Astrocyte (in vitro differentiated cells and primary cell): Measurements from ENCODE around the gene PDE3B. TPM values are rescaled to one million over a fixed set of nuclear protein-coding genes. Genes with fewer than 3 reads are reported as not detected.

ENCODE experiments used
- DNase-seq: peaks from one replicate; pipeline ENCODE4 v3.0.0-alpha.2; 2010; ENCODE audit warnings: low read depth
- FAIRE-seq: peaks from 2 replicates; lab custom pipeline; 2011; peaks lifted over from hg19 to GRCh38; lab: Jason Lieb, UNC
- H2AFZ ChIP-seq: 2 replicates; pipeline ENCODE4 v1.6.0; 2012; ENCODE audit warnings: low read depth, low read length, inconsistent platforms
- H3K27ac ChIP-seq: 2 replicates; pipeline ENCODE4 v1.5.1; 2011; ENCODE audit warnings: low read depth, low read length, inconsistent platforms
- H3K27me3 ChIP-seq: 2 replicates; pipeline ENCODE4 v1.6.0; 2011; ENCODE audit warnings: low read length, inconsistent platforms; ENCODE audit not compliant: insufficient read depth
- H3K36me3 ChIP-seq: 2 replicates; pipeline ENCODE4 v1.5.1; 2011; ENCODE audit warnings: low read length, inconsistent platforms; ENCODE audit not compliant: insufficient read depth
- H3K4me1 ChIP-seq: 2 replicates; pipeline ENCODE4 v1.5.1; 2011; ENCODE audit warnings: low read length, inconsistent platforms; ENCODE audit not compliant: insufficient read depth
- H3K4me2 ChIP-seq: 2 replicates; pipeline ENCODE4 v1.6.0; 2012; ENCODE audit warnings: low read length, inconsistent platforms
- H3K4me3 ChIP-seq: 2 replicates; pipeline ENCODE4 v1.5.1; 2011; ENCODE audit warnings: low read depth, mild to moderate bottlenecking, low read length, inconsistent platforms; ENCODE audit not compliant: insufficient read depth
- H3K79me2 ChIP-seq: 2 replicates; pipeline ENCODE4 v1.6.0; 2012; ENCODE audit warnings: mild to moderate bottlenecking, low read length, inconsistent platforms; ENCODE audit not compliant: insufficient read depth
- H3K9ac ChIP-seq: 2 replicates; pipeline ENCODE4 v1.6.0; 2012; ENCODE audit warnings: mild to moderate bottlenecking, low read length, inconsistent platforms
- H3K9me3 ChIP-seq: 2 replicates; pipeline ENCODE4 v1.5.1; 2012; ENCODE audit warnings: low read depth, mild to moderate bottlenecking, low read length, inconsistent platforms; ENCODE audit not compliant: insufficient read depth
- H4K20me1 ChIP-seq: 2 replicates; pipeline ENCODE4 v1.6.0; 2012; ENCODE audit warnings: low read length, inconsistent platforms; ENCODE audit not compliant: insufficient read depth
- H3K27ac Mint-ChIP-seq: one replicate; pipeline ENCODE4 v1.8.0; 2021; ENCODE audit warnings: mild to moderate bottlenecking, mixed read lengths; ENCODE audit not compliant: unreplicated experiment
- H3K27me3 Mint-ChIP-seq: one replicate; pipeline ENCODE4 v1.8.0; 2021; ENCODE audit warnings: low read depth, mixed read lengths; ENCODE audit not compliant: unreplicated experiment
- H3K36me3 Mint-ChIP-seq: one replicate; pipeline ENCODE4 v1.8.0; 2021; ENCODE audit warnings: low read depth, mixed read lengths; ENCODE audit not compliant: unreplicated experiment
- H3K4me1 Mint-ChIP-seq: one replicate; pipeline ENCODE4 v1.8.0; 2021; ENCODE audit warnings: low read depth, mixed read lengths; ENCODE audit not compliant: unreplicated experiment
- H3K4me3 Mint-ChIP-seq: one replicate; pipeline ENCODE4 v1.8.0; 2021; ENCODE audit warnings: mild to moderate bottlenecking, moderate library complexity, mixed read lengths; ENCODE audit not compliant: unreplicated experiment
- H3K9me3 Mint-ChIP-seq: one replicate; pipeline ENCODE4 v1.8.0; 2021; ENCODE audit warnings: mild to moderate bottlenecking, mixed read lengths; ENCODE audit not compliant: unreplicated experiment
- EZH2 ChIP-seq: IDR thresholded peaks from 2 replicates; pipeline ENCODE4 v1.6.1; 2012; ENCODE audit warnings: mild to moderate bottlenecking, low read length, inconsistent platforms; ENCODE audit not compliant: insufficient read depth
- total RNA-seq: library from RNA; stranded (reverse); gene quantifications from 2 replicates; pipeline ENCODE4 v1.2.1, GENCODE V29; 2021
- TF ChIP-seq, protein P1 (sequence below): IDR thresholded peaks from 2 replicates; pipeline ENCODE4 v1.5.1; 2011; ENCODE audit warnings: low read depth, mild to moderate bottlenecking, inconsistent platforms, low read length, moderate library complexity; ENCODE audit not compliant: insufficient read depth

The PDE3B gene
- total RNA-seq, 1 donor from 2014 or later: 2.9 TPM

- H3K9ac ChIP-seq: no peak overlapping the region
- peaks cover 14% of the 10 kb centered on the region for H3K27me3 ChIP-seq
- no peaks in the 10 kb centered on the region for H3K36me3 Mint-ChIP-seq
- H3K4me3 ChIP-seq: no peak overlapping the region
- H3K4me3 Mint-ChIP-seq: no peak overlapping the region
- H3K79me2 ChIP-seq: no peaks in the 10 kb centered on the region
- H3K4me1 Mint-ChIP-seq: peaks cover 11% of the 10 kb centered on the region
- no peak overlapping the region for H3K4me2 ChIP-seq
- TF ChIP-seq, protein P1, sequence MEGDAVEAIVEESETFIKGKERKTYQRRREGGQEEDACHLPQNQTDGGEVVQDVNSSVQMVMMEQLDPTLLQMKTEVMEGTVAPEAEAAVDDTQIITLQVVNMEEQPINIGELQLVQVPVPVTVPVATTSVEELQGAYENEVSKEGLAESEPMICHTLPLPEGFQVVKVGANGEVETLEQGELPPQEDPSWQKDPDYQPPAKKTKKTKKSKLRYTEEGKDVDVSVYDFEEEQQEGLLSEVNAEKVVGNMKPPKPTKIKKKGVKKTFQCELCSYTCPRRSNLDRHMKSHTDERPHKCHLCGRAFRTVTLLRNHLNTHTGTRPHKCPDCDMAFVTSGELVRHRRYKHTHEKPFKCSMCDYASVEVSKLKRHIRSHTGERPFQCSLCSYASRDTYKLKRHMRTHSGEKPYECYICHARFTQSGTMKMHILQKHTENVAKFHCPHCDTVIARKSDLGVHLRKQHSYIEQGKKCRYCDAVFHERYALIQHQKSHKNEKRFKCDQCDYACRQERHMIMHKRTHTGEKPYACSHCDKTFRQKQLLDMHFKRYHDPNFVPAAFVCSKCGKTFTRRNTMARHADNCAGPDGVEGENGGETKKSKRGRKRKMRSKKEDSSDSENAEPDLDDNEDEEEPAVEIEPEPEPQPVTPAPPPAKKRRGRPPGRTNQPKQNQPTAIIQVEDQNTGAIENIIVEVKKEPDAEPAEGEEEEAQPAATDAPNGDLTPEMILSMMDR: no peak
- no peak for TF ChIP-seq EZH2
- no peaks in the 10 kb centered on the region for H3K9me3 Mint-ChIP-seq
- FAIRE-seq (no peak), DNase-seq (no peak)
- H3K4me1 ChIP-seq: no peaks in the 10 kb centered on the region
- no peak overlapping the region for H3K27ac ChIP-seq
- no peak overlapping the region for H2AFZ ChIP-seq
- H3K27ac Mint-ChIP-seq: no peak overlapping the region
- no peaks in the 10 kb centered on the region for H4K20me1 ChIP-seq
- no peaks in the 10 kb centered on the region for H3K9me3 ChIP-seq
- peaks cover 2% of the 10 kb centered on the region for H3K27me3 Mint-ChIP-seq
- no peaks in the 10 kb centered on the region for H3K36me3 ChIP-seq
Measured at GRCh38 chr11:14637868-14638409, 5.7 kb upstream of the PDE3B start.

DNA sequence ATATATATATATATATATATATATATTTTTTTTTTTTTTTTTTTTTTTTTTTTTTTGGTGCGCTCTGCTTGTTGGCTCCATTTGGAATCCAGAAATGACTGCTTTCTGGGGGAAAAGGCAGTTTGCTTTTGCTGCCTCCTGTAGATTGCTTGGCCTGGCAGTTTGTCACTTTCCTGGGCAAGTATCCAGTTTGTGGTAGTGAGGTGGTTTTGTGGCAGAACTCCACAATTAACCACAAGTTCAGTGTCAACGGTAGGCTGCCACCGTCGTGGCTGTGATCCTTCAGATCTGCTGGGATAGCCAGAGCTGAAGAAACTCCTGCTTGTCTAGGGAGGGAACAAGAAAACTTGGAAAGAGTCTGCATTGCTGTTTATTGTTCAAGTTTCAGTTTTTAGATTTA is 5.0 kb upstream of the PDE3B start:
- H3K4me1 ChIP-seq: no peaks in the 10 kb centered on the region
- TF ChIP-seq EZH2: no peak
- TF ChIP-seq, protein P1: no peak
- H4K20me1 ChIP-seq: no peaks in the 10 kb centered on the region
- peaks cover 11% of the 10 kb centered on the region for H3K4me1 Mint-ChIP-seq
- no peaks in the 10 kb centered on the region for H3K36me3 Mint-ChIP-seq
- DNase-seq (no peak), FAIRE-seq (no peak)
- no peaks in the 10 kb centered on the region for H3K79me2 ChIP-seq
- H3K36me3 ChIP-seq: no peaks in the 10 kb centered on the region
- H3K27ac ChIP-seq: no peak overlapping the region
- no peak overlapping the region for H3K9ac ChIP-seq
- H3K4me3 Mint-ChIP-seq: no peak overlapping the region
- peaks cover 2% of the 10 kb centered on the region for H3K27me3 Mint-ChIP-seq
- no peak overlapping the region for H3K27ac Mint-ChIP-seq
- no peaks in the 10 kb centered on the region for H3K9me3 Mint-ChIP-seq
- no peak overlapping the region for H2AFZ ChIP-seq
- H3K4me2 ChIP-seq: no peak overlapping the region
- H3K4me3 ChIP-seq: no peak overlapping the region
- H3K9me3 ChIP-seq: no peaks in the 10 kb centered on the region
- H3K27me3 ChIP-seq: peaks cover 14% of the 10 kb centered on the region

- Mint-ChIP-seq H3K36me3 (no peaks in the 10 kb centered on the region), H3K4me1 (no peaks in the 10 kb centered on the region), H3K4me3 (no peak overlapping the region), H3K27me3 (peaks cover 2% of the 10 kb centered on the region), H3K27ac (no peak overlapping the region), H3K9me3 (no peaks in the 10 kb centered on the region)
- TF ChIP-seq, protein P1: no peak
- no peak for TF ChIP-seq EZH2
- Histone ChIP-seq H3K4me2 (no peak overlapping the region), H3K79me2 (no peaks in the 10 kb centered on the region), H3K9ac (no peak overlapping the region), H2AFZ (no peak overlapping the region), H3K4me3 (no peak overlapping the region), H3K36me3 (no peaks in the 10 kb centered on the region), H3K27me3 (peaks cover 12% of the 10 kb centered on the region), H3K9me3 (no peaks in the 10 kb centered on the region), H4K20me1 (no peaks in the 10 kb centered on the region), H3K4me1 (peaks cover 9% of the 10 kb centered on the region), H3K27ac (no peak overlapping the region)
- no peak for DNase-seq
- FAIRE-seq: no peak
Measured at GRCh38 chr11:14641801-14642200, 1.8 kb upstream of the PDE3B start.
